ENCODE results near the gene MYH7.
A peak's percentile ranks its signal among the peaks of the same experiment; 100 is the strongest.

The MYH7 gene

GRCh38 chr14:23365732-23366425 is 69.6 kb downstream of the MYH7 start:
- peak; percentile 100 for DNase-seq

DNA sequence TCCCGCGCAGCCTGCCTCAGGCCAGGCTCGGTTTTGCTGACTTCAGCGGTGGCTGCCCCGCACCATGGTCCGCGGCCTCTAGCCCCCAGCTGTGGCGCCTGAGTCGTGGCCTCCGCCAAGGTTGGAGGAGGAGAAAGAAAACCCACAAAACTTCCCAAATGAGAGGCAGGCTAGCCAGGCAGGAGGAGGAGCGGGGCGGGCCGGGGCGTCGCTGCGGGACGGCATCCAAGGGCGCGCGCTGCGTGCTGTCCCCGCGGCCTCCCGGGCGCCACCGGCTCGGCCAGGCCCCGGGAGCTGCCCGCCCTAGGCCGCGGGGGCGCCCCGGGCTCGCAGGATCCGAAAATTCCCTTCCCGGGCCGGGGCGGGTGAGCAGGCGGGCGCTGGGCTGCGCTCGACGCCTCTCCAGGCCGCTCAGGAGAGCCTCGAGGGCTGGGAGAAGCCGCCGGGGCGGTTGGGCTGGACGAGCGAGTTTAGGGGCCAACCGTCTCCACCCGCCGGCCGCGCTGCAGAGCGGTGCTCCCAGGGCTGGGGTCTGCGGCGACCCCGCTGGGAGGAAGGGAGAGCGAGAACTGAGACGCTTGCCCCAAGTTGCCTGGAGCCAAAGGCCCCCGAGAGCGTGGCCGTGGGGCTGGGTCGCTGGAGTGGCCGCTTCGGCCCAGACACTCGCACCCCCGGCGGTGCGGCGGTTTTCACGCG is 70.3 kb downstream of the MYH7 start, which contains the start of gene EFS:
Gene EFS (minus strand): TSS at position 137 of the 696 bp plus-strand sequence. CDS start 147 bp downstream, outside the sequence.
- peak; percentile 84 for DNase-seq

DNA sequence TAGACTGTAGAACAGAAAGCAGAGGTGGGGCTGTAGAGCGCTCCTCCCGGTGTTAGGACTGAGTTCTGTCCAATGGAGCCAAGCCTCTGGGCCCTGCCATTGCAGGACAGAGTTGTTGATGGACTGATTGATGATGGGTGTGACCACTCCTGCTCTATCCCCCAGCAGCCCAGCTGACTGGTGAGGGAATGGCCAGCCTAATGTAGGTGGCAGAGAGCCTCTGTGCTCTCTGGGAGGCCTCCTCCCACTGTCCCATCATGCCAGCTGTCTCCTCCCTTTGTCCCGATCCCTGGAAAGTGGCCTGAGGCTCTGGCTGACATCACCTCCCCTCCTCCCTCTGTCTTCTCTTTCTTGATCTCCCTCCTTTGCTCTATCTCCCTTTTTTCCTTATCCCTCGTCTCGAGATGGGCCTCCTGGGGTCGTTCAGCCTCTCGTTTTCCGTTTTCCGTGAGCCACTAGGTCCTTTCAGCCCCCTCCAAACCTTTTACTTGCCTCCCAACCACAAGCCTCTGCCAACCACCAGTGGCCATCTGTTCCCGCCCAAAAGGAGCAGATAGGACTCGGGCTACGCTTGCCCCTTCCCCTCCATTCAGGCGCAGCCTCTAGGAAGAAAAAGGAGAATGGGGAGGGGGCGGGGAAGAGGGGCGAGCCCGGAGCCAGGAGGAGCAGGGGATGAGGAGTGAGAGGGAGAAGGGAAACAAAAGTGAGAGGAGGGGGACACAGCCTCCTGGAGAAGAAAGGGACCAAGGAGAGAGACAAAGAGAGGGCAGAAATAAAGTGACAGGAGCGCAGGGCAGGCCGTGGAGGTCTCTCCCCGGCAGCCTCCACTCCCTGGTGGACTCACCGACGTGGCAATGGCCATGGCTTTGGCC is 71.1 kb downstream of the MYH7 start:
- DNase-seq = peak; percentile 92
